Left lung (tissue), 10 donors: ENCODE data around the gene MEF2C. TPM values are rescaled to one million over a fixed set of nuclear protein-coding genes. Genes with fewer than 3 reads are reported as not detected.

Experiments
- ATAC-seq: fragments of 200-7000 bp; cut with Tn5 transposase; one replicate; pipeline ENCODE4 v1.9.1; 2020; ENCODE audit warnings: moderate library complexity
- DNase-seq, 4 donors: peaks; one replicate each; pipeline ENCODE4 v3.0.0-alpha.2; 2013 to 2020
- H3K27ac ChIP-seq, 2 donors: fragments of 200-600 bp; sonication (generic) in 1 of 2; one replicate each; pipeline versions ENCODE4 v1.5.0 to v1.8.0; 2020 to 2021
- H3K27me3 ChIP-seq, 2 donors: fragments of 200-600 bp; sonication (generic) in 1 of 2; one replicate each; pipeline versions ENCODE4 v1.5.0 to v1.8.0; 2020 to 2021
- H3K36me3 ChIP-seq, 2 donors: fragments of 200-600 bp; sonication (generic) in 1 of 2; one replicate each; pipeline versions ENCODE4 v1.5.0 to v1.8.0; 2020 to 2021
- H3K4me1 ChIP-seq, 2 donors: fragments of 200-600 bp; one replicate each; pipeline ENCODE4 v1.8.0; 2021
- H3K4me3 ChIP-seq, 2 donors: fragments of 200-600 bp; sonication (generic) in 1 of 2; one replicate each; pipeline versions ENCODE4 v1.5.0 to v1.8.0; 2020 to 2021; ENCODE audit warnings: mild to moderate bottlenecking in 1 of 2
- H3K9me3 ChIP-seq, 2 donors: fragments of 200-600 bp; sonication (generic) in 1 of 2; one replicate each; pipeline versions ENCODE4 v1.5.0 to v1.8.0; 2020 to 2021
- CTCF ChIP-seq, 2 donors: fragments of 200-600 bp; sonication (generic) in 1 of 2; IDR thresholded peaks; one replicate each; pipeline versions ENCODE4 v1.5.0 to v1.8.0; 2021; ENCODE audit warnings: antibody characterized with exemption in 2 of 2
- intact Hi-C, 2 donors: fragments of 100-400 bp; cut with DNase I; formaldehyde crosslinking; loops; one replicate each; pipeline versions ENCODE4 v1.11.2 to v1.14.2; 2022
- polyA plus RNA-seq, 6 donors: library from polyadenylated mRNA; unstranded; fragments of 120-200 nt; gene quantifications; one replicate each; pipeline ENCODE4 v1.2.1, GENCODE V29; 2013; ENCODE audit not compliant: insufficient read length in 6 of 6
- total RNA-seq, 2 donors: library from RNA; stranded (reverse); fragmentation: NEBNext Ultra II Directional; extraction: Animal tissue kit (Norgen Biotek cat#: 25700); gene quantifications; one replicate each; pipeline ENCODE4 v1.2.1, GENCODE V29; 2021
- donor health status: DM: no; HTN: yes; CAD: no.
- donor health status: DM: no; HTN: no; CAD: no.

MEF2C gene
- total and polyA plus RNA-seq, 8 donors, result 45.7 to 97.3 (median 81.5) TPM

GRCh38 chr5:88671505-88672499, 211.2 kb downstream of the MEF2C start:
- peaks cover 97 to 100% of the 10 kb centered on the region in 2 donors for H3K27me3 ChIP-seq
- intact Hi-C loops, result no loop called here

GRCh38 chr5:88671106-88671504, 211.9 kb downstream of the MEF2C start:
- Histone ChIP-seq H3K4me1 (peaks cover 4 to 30% of the 10 kb centered on the region in 2 donors), H3K27ac (no peak overlapping the region), H3K36me3 (no peaks in the 10 kb centered on the region), H3K9me3 (no peaks in the 10 kb centered on the region), H3K27me3 (peaks cover 95 to 100% of the 10 kb centered on the region in 2 donors), H3K4me3 (no peak overlapping the region)
- intact Hi-C loops, result no loop called here
- ATAC-seq (no peak), DNase-seq (no peak)
- TF ChIP-seq CTCF (IDR thresholded peaks at IDR 0.05), result no peak

More at GRCh38 chr5:88671505-88672499, 211.2 kb downstream of the MEF2C start:
- Histone ChIP-seq H3K27ac (no peak overlapping the region), H3K9me3 (no peaks in the 10 kb centered on the region), H3K4me3 (no peak overlapping the region), H3K36me3 (no peaks in the 10 kb centered on the region), H3K4me1 (peaks cover 4 to 25% of the 10 kb centered on the region in 2 donors)
- TF ChIP-seq CTCF (IDR thresholded peaks at IDR 0.05), result no peak
- DNase-seq (no peak), ATAC-seq (no peak)

GRCh38 chr5:88670461-88670860, 212.5 kb downstream of the MEF2C start:
- Histone ChIP-seq H3K27me3 (peaks cover 95 to 100% of the 10 kb centered on the region in 2 donors), H3K36me3 (no peaks in the 10 kb centered on the region), H3K4me3 (no peak overlapping the region), H3K27ac (no peak overlapping the region), H3K4me1 (peaks cover 4 to 25% of the 10 kb centered on the region in 2 donors), H3K9me3 (no peaks in the 10 kb centered on the region)
- no peak for ATAC-seq
- no peak for TF ChIP-seq CTCF (IDR thresholded peaks at IDR 0.05)
- no peak for DNase-seq
- intact Hi-C loops, result no loop called here

GRCh38 chr5:88669371-88670050, 213.5 kb downstream of the MEF2C start:
- no peaks in the 10 kb centered on the region for H3K9me3 ChIP-seq
- ATAC-seq, result no peak
- TF ChIP-seq CTCF (IDR thresholded peaks at IDR 0.05), result no peak
- no peak overlapping the region for H3K4me3 ChIP-seq
- no peak for DNase-seq
- H3K27ac ChIP-seq, result no peak overlapping the region
- H3K36me3 ChIP-seq, result no peaks in the 10 kb centered on the region
- peaks cover 4 to 16% of the 10 kb centered on the region in 2 donors for H3K4me1 ChIP-seq
- intact Hi-C loops, result no loop called here
- H3K27me3 ChIP-seq, result peaks cover 95 to 100% of the 10 kb centered on the region in 2 donors
